ENCODE measurements around the gene CDH23.

Gene CDH23

DNA sequence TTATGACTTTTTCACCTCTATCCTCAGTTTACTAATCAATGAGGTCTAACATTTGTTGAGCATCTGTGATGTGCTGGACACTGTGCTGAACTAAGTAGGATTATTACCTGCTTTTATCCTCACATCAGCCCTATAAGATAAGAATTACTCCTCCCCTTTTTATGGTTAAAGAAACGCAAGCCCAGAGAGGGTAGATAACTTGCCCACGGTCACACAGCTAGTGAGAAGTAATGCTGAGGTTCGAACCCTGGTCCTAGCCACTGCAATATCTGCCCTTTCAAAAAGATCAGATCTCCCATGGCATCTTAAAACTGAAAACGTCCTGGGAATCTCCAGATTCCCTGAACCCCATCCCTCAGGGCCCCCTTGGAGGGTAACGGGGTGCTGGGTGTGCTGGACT lies 204.6 kb downstream of the CDH23 start:
- no peak overlapping the region for H3K27ac ChIP-seq (ENCODE audit: low read depth, low read length)
- H4K20me1 ChIP-seq (ENCODE audit: control insufficient read depth, insufficient read depth, low read depth, low read length): no peaks in the 10 kb centered on the region
- no peaks in the 10 kb centered on the region for H3K4me1 ChIP-seq (ENCODE audit: control insufficient read depth, low read length)
- no peak overlapping the region for H3K4me3 ChIP-seq (ENCODE audit: low read length)
- no peaks in the 10 kb centered on the region for H3K79me2 ChIP-seq (ENCODE audit: control insufficient read depth, low read length)
- H3K9me2 ChIP-seq (replicated peaks; ENCODE audit: control insufficient read depth, low read length): no peaks in the 10 kb centered on the region
- H3F3A ChIP-seq (ENCODE audit: control insufficient read depth, insufficient read depth): no peaks in the 10 kb centered on the region
- H3K27me3 ChIP-seq (ENCODE audit: control insufficient read depth, low read length): no peaks in the 10 kb centered on the region
- no peaks in the 10 kb centered on the region for H3K36me3 ChIP-seq (ENCODE audit: control insufficient read depth, low read length)
- TF ChIP-seq, protein P1, sequence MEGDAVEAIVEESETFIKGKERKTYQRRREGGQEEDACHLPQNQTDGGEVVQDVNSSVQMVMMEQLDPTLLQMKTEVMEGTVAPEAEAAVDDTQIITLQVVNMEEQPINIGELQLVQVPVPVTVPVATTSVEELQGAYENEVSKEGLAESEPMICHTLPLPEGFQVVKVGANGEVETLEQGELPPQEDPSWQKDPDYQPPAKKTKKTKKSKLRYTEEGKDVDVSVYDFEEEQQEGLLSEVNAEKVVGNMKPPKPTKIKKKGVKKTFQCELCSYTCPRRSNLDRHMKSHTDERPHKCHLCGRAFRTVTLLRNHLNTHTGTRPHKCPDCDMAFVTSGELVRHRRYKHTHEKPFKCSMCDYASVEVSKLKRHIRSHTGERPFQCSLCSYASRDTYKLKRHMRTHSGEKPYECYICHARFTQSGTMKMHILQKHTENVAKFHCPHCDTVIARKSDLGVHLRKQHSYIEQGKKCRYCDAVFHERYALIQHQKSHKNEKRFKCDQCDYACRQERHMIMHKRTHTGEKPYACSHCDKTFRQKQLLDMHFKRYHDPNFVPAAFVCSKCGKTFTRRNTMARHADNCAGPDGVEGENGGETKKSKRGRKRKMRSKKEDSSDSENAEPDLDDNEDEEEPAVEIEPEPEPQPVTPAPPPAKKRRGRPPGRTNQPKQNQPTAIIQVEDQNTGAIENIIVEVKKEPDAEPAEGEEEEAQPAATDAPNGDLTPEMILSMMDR (IDR thresholded peaks at IDR 0.05; ENCODE audit: low read depth, low read length, poor library complexity, severe bottlenecking): no peak
- no peaks in the 10 kb centered on the region for H3K9me3 ChIP-seq (ENCODE audit: control insufficient read depth, insufficient read depth, low read length)
- no peak overlapping the region for H3K4me2 ChIP-seq (ENCODE audit: low read length)

DNA sequence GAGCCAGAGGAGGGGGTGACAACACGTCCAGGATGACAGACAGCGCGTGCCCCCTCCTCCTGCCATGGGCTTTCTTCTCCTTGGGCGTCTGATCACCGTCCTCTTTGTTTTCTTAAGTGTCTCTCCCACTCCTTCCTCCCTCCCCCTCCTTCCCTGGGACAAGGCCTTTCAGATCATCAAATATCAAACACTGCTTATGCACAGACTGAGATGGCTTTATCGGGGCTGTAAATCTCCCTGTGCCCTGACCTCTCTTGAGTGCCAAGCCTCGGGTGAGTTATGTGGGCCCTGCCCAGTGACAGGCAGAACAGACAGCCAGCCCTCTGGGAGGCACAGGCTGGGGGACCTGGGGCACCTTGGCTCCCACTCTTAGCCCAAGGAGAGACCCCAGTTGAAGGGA lies 206.4 kb downstream of the CDH23 start:
- Histone ChIP-seq H3K27ac (ENCODE audit: low read depth, low read length) (no peak overlapping the region), H4K20me1 (ENCODE audit: control insufficient read depth, insufficient read depth, low read depth, low read length) (no peaks in the 10 kb centered on the region), H3F3A (ENCODE audit: control insufficient read depth, insufficient read depth) (no peaks in the 10 kb centered on the region), H3K4me2 (ENCODE audit: low read length) (no peak overlapping the region), H3K9me3 (ENCODE audit: control insufficient read depth, insufficient read depth, low read length) (no peaks in the 10 kb centered on the region), H3K79me2 (ENCODE audit: control insufficient read depth, low read length) (no peaks in the 10 kb centered on the region), H3K27me3 (ENCODE audit: control insufficient read depth, low read length) (no peaks in the 10 kb centered on the region), H3K36me3 (ENCODE audit: control insufficient read depth, low read length) (no peaks in the 10 kb centered on the region), H3K9me2 (replicated peaks; ENCODE audit: control insufficient read depth, low read length) (no peaks in the 10 kb centered on the region), H3K4me1 (ENCODE audit: control insufficient read depth, low read length) (no peaks in the 10 kb centered on the region), H3K4me3 (ENCODE audit: low read length) (no peak overlapping the region)
- TF ChIP-seq, protein P1 (IDR thresholded peaks at IDR 0.05; ENCODE audit: low read depth, low read length, poor library complexity, severe bottlenecking): no peak
- no peak for TF ChIP-seq EZH2phosphoT487 (IDR thresholded peaks at IDR 0.05; ENCODE audit: borderline replicate concordance, low read length)

DNA sequence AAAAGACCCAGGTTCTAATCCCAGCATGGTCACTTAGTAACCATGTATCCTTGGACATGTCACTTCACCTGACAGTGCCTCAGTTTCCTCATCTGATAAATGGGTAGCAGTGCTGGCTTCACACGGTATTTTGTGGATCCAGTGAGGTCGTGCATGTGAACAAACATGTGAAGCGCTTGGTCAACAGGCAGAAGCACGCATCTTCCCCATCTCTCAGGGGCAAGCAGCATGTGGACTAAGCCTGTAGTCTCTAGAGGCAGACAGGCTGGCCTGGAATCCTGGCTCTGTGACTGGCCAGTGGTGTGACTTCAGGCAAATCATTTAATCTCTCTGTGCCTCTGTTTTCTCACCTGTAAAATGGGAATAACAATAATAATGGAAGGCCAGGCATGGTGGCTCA lies 207.0 kb downstream of the CDH23 start:
- Histone ChIP-seq H3K4me2 (ENCODE audit: low read length) (no peak overlapping the region), H3K4me1 (ENCODE audit: control insufficient read depth, low read length) (no peaks in the 10 kb centered on the region), H3K4me3 (ENCODE audit: low read length) (no peak overlapping the region), H3K9me2 (replicated peaks; ENCODE audit: control insufficient read depth, low read length) (no peaks in the 10 kb centered on the region), H4K20me1 (ENCODE audit: control insufficient read depth, insufficient read depth, low read depth, low read length) (no peaks in the 10 kb centered on the region), H3K27me3 (ENCODE audit: control insufficient read depth, low read length) (no peaks in the 10 kb centered on the region), H3K79me2 (ENCODE audit: control insufficient read depth, low read length) (no peaks in the 10 kb centered on the region), H3K36me3 (ENCODE audit: control insufficient read depth, low read length) (no peaks in the 10 kb centered on the region), H3K9me3 (ENCODE audit: control insufficient read depth, insufficient read depth, low read length) (no peaks in the 10 kb centered on the region), H3K27ac (ENCODE audit: low read depth, low read length) (no peak overlapping the region), H3F3A (ENCODE audit: control insufficient read depth, insufficient read depth) (no peaks in the 10 kb centered on the region)
- no peak for TF ChIP-seq EZH2phosphoT487 (IDR thresholded peaks at IDR 0.05; ENCODE audit: borderline replicate concordance, low read length)
- TF ChIP-seq, protein P1 (IDR thresholded peaks at IDR 0.05; ENCODE audit: low read depth, low read length, poor library complexity, severe bottlenecking): no peak
